NCI-H2107 (cell line): ENCODE data around the gene MCOLN1.

Source experiments
- DNase-seq: peaks from one replicate; lab custom pipeline; 2025; lab: John Stamatoyannopoulos, UW

MCOLN1 gene

GRCh38 chr19:7542556-7543348 lies 20.3 kb downstream of the MCOLN1 start:
- DNase-seq, result no peak

- no peak for DNase-seq
Measured at GRCh38 chr19:7544626-7545025, 22.2 kb downstream of the MCOLN1 start.

DNA sequence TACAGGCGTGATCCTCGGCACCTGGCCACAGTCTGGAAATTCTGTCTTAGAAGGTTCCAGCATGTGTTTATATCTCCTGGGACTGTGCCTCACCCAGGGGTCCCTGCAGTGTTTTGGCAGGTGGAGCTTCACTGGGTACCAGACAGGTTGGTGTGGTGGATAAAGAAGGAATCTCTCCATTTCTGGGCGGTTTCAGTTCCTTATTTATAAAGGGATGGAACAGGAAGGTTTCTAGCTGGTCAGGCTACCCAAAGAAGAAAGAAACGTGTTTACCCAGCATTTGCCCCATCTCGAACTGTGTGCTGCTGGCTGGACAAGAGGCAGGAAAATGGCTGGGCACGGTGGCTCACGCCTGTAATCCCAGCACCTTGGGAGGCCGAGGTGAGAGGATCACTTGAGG lies 22.9 kb downstream of the MCOLN1 start:
- no peak for DNase-seq

DNA sequence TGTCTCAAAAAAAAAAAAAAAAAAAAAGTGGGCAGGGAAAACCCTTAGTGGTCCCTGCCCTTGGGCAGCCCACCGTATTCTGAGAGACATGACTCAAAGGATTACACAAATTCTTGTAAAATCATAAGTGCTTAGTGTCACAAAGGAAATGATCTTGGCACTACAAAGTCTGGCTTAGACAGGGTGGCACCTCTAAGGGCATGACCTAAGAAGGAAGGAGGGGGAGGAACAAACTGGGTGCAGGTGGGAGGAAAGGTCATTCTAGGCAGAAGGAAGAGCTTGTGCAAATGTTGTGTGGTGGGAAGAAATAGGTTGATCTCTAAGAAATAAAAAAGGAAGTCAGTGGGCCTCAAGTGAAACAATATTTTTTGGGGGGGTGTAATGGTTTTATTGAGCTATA lies 23.5 kb downstream of the MCOLN1 start:
- no peak for DNase-seq

DNA sequence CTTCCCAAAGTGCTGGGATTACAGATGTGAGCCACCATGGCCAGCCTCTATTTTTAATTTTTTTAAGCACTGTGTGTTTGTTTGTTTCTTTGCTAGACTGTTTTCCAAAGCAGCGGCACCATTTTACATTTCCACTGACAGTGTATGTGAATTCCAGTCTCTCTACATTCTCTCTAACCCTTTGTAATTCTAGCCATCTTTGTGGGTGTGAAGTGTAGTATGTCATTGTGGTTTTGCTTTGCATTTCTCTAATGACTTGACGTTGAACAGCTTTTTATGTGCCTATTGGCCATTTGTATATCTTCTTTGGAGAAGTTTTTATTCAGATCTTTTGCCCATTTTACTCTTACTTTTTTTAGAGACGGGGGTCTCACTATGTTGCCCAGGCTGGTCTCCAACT lies 24.7 kb downstream of the MCOLN1 start:
- DNase-seq, result no peak

GRCh38 chr19:7549429-7550148 lies 27.2 kb downstream of the MCOLN1 start:
- no peak for DNase-seq

DNA sequence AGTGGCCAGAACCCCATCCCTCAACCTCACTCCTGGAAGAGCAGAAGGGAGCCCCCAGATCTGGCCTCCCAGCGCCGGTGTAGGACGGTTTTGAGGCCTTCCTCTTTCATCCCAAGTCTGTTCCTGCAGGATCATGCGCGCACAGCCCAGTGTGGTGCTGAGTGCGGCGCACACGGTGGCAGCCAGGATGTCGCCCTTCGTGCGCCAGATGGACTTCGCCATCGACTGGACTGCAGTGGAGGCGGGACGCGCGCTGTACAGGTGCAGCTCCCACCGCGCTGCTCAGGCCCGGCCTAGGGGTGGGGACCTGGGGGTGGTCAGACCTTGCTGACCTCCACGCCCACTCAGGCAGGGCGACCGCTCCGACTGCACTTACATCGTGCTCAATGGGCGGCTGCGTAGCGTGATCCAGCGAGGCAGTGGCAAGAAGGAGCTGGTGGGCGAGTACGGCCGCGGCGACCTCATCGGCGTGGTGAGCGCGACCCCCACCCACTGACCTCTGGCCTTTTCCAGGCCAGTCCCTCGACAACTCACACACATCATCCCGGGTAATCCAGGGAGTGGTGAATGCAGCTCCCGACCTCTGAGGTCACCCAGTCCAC lies 27.8 kb downstream of the MCOLN1 start:
- DNase-seq, result no peak

- DNase-seq, result no peak
Measured at GRCh38 chr19:7550987-7551761, 28.8 kb downstream of the MCOLN1 start.

GRCh38 chr19:7552781-7553180 lies 30.4 kb downstream of the MCOLN1 start:
- DNase-seq, result no peak

- no peak for DNase-seq
Measured at GRCh38 chr19:7554565-7554964, 32.1 kb downstream of the MCOLN1 start.

DNA sequence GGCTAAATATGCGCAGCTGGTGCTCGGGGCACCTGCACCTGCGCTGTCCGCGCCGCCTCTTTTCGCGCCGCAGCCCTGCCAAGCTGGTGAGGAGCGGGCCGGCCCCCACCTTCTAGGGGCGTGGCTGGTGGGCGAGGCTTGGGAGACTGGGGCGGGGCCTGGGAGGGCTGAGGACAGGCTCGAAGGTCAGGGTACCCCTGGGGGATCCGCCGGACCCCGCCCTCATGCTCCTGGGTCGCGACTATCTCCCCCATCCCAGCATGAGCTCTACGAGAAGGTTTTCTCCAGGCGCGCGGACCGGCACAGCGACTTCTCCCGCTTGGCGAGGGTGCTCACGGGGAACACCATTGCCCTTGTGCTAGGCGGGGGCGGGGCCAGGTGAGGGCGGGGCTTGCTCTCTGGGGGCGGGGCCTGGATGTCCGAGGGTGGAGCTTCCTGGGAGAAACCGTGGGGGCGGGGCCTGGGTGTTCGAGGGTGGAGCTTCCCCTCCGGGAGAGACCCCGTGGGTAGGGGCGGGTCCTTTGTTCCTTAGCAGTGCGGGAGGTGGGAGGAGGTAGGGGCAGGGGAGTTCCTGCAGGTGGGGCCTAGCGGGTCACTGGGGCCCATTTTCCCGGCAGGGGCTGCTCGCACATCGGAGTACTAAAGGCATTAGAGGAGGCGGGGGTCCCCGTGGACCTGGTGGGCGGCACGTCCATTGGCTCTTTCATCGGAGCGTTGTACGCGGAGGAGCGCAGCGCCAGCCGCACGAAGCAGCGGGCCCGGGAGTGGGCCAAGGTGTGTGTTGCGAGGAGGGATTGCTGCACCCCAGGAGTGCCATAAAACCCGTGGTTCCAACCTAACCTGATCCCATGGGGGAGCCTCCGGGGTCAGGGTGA lies 32.8 kb downstream of the MCOLN1 start:
- DNase-seq, result no peak

- no peak for DNase-seq
Measured at GRCh38 chr19:7556696-7557315, 34.4 kb downstream of the MCOLN1 start.

DNA sequence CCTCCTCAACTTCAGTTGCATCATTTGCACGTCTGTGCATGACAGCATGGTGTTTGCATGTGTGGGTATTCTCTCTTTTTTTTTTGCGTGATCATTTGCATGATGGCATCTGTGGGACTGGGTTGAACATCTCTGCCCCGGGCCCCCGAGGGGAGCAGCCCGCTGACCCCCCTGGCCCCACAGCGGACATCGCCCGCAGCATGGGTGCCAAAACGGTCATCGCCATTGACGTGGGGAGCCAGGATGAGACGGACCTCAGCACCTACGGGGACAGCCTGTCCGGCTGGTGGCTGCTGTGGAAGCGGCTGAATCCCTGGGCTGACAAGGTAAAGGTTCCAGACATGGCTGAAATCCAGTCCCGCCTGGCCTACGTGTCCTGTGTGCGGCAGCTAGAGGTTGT lies 36.2 kb downstream of the MCOLN1 start:
- no peak for DNase-seq

DNA sequence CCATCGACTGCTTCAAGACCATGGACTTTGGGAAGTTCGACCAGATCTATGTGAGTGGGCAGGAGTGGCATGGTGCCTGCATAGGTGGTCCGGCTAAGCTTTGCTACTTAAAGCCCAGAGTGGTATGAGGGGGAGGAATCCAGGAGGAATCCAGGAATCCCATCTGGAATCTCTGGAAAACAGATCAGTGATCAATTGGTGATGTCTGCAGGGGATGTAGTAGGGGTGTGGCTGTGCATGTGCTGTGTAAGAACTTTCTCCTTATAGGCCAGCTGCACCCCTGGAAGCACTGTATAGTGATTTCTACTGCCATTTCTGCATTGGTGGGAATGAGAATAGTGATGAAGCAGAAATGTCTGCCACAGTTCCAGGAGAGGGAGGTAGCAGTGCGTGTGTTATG lies 36.7 kb downstream of the MCOLN1 start:
- no peak for DNase-seq

DNA sequence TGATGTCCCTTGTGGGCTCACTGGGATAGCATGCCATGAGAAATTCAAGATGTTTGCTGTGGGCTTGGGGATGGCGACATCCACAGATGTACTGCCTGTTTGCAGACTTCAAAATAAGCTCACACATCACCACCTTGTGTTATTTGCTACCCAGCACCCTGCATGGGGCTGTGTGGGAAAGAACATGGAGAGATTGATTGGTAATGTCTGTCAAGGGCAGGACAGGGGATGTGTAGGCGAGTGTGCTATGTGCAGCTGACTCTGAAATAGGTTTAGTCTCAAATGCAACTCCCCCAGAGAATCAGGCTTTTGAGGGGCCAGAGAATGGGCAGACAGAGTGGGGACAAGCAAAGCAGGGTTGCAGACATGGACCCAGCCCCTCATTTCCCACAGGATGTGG lies 37.8 kb downstream of the MCOLN1 start:
- DNase-seq, result no peak

DNA sequence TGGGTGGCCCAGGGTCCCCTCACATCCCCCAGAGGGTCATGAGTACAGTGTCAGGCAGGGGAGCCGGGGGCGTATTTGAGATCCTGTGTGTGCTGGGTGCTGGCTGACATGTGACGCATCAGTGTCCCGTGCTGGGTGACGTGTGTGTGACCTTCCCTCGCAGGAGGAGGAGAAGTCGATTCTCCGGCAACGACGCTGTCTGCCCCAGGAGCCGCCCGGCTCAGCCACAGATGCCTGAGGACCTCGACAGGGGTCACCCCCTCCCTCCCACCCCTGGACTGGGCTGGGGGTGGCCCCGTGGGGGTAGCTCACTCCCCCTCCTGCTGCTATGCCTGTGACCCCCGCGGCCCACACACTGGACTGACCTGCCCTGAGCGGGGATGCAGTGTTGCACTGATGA lies 38.9 kb downstream of the MCOLN1 start:
- no peak for DNase-seq

DNA sequence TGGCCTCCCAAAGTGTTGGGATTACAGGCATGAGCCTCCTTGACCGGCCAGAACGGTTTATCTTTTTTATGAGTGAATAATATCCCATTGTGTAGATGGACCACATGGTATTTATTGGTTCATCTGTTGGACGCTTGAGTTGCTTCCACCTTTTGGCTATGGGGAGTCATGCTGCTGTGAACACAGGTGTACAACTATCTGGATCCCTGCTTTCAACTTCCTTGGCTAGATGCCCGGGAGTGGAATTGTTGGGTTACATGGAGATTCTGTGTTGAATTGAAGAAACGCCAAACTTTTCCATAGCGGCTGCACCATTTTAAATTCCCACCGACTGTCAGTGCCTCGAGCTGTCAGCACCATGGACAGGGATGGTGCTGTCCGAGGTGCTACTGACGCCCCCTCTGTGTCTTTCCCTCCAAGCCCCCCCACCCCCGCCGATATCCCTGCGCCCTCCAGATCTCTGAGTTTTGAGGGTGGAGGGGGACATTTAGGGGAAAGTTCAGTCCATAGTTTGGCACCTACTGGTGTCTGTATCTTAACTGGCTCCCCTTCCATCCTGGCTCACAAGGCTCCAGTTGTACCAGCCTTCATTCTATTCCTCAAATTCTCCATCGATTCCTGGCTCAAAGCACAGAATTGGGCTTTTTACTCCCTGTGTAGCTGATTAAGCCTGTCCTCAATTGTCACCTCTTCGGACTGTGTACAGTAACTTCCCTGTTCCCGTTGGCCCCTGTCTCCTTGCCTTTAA lies 40.4 kb downstream of the MCOLN1 start:
- DNase-seq, result no peak

DNA sequence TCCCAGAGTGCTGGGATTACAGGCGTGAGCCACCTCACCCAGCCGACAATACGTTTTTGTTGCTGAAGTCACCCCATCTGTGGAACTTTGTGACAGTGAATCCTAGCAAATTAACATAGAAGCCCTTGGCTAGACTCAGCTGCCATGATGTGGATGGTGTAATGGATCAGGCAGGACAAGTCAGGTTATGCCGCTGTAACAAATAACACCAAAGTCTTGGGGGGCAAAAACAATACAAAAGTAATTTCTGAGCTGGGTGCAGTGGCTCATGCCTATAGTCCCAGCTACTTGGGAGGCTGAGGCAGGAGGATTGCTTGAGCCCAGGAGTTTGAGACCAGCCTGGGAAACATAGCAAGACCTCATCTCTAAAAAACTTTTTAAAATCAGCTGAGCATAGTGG lies 42.4 kb downstream of the MCOLN1 start:
- DNase-seq, result no peak

GRCh38 chr19:7565332-7565731 lies 42.9 kb downstream of the MCOLN1 start:
- DNase-seq, result no peak

- DNase-seq, result no peak
Measured at GRCh38 chr19:7570761-7571160, 48.3 kb downstream of the MCOLN1 start.
